Omental fat pad (tissue), 4 donors: ENCODE measurements around the gene COL6A2. TPM values are rescaled to one million over a fixed set of nuclear protein-coding genes. Genes with fewer than 3 reads are reported as not detected.

Experiments used
- ATAC-seq: fragments of 150-250 bp; one replicate; pipeline ENCODE4 v1.9.1; 2016; ENCODE audit warnings: mild to moderate bottlenecking, moderate library complexity; ENCODE audit not compliant: low FRiP score
- DNase-seq: peaks from one replicate; pipeline ENCODE4 v3.0.0-alpha.2; 2019; ENCODE audit warnings: low spot score
- CTCF ChIP-seq, 3 donors: fragments of 450-650 bp; IDR thresholded peaks; one replicate each; pipeline ENCODE4 v1.5.1; 2016 to 2017; ENCODE audit warnings: antibody characterized with exemption in 3 of 3, mild to moderate bottlenecking in 3 of 3, moderate library complexity in 2 of 3
- total RNA-seq, 4 donors: library from RNA; depleted of rRNA; stranded (reverse); fragments of >200 nt; gene quantifications; one replicate each; pipeline ENCODE4 v1.1.0, GENCODE V29; 2016

Gene COL6A2
- total RNA-seq, 4 donors from 2014 or later: 480 to 1,153 (median 616) TPM

- no peak for DNase-seq
- TF ChIP-seq CTCF (IDR thresholded peaks at IDR 0.05): no peak
- ATAC-seq: no peak
Observed at GRCh38 chr21:46095814-46096595, 1.9 kb upstream of the COL6A2 start.

DNA sequence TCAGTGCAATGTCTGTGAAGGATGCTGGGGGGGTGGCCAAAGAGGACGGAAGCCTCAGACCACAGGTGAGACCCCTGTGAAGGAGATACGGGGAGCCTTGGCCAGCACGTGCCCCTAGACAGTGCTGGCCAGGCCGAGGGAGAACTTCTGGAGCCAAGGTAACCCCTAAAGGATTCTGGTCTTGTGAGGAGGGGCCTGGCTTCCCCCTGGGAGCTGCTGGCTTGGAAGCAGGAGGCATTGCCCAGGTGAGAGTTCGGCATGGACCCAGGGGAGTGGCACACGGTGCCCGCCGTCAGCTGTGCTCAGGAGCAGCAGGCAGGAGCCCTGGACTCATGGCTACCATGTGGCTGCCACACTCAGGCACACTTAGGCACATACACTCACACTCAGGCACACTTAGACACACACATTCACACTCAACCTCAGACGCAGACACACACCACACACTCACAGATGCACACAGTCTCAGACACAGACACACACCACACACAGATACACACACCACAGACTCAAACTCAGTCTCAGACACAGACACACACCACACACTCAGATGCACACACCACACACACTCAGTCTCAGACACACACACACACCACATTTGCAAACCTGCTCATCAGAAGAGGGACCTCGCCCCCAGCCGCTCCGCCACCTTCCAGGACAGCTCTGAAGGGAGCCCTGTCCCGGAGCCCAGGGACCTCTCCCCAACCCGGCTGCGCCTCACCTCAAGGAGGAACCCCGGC lies 1.1 kb upstream of the COL6A2 start:
- DNase-seq (peak; percentile 22), ATAC-seq (no peak)
- TF ChIP-seq CTCF (IDR thresholded peaks at IDR 0.05): no peak

- ATAC-seq (peak; percentile 18), DNase-seq (peak; percentile 7)
- no peak for TF ChIP-seq CTCF (IDR thresholded peaks at IDR 0.05)
Observed at GRCh38 chr21:46098303-46099141, 610 bp downstream of the COL6A2 start.

GRCh38 chr21:46099476-46099875 lies 1.6 kb downstream of the COL6A2 start:
- ATAC-seq: peak; percentile 15

GRCh38 chr21:46100020-46100419 lies 2.1 kb downstream of the COL6A2 start:
- DNase-seq: peak; percentile 6

More at GRCh38 chr21:46099476-46099875, 1.6 kb downstream of the COL6A2 start:
- DNase-seq: peak; percentile 22
- TF ChIP-seq CTCF (IDR thresholded peaks at IDR 0.05): no peak

More at GRCh38 chr21:46100020-46100419, 2.1 kb downstream of the COL6A2 start:
- TF ChIP-seq CTCF (IDR thresholded peaks at IDR 0.05): no peak
- no peak for ATAC-seq
